Globus pallidus (tissue), 1 donor: ENCODE measurements around the gene REPS2.

ENCODE experiments used
- DNase-seq: peaks from one replicate; pipeline ENCODE4 v3.0.0-alpha.2; 2015; ENCODE audit warnings: low spot score

The REPS2 gene

GRCh38 chrX:17082831-17083230 lies 136.4 kb downstream of the REPS2 start:
- peak; percentile 23 for DNase-seq

- DNase-seq: no peak
These were observed 139.9 kb downstream of the REPS2 start for GRCh38 chrX:17086317-17086716.

GRCh38 chrX:17095161-17095560 lies 148.7 kb downstream of the REPS2 start:
- DNase-seq: no peak

- no peak for DNase-seq
These were observed 152.2 kb downstream of the REPS2 start for GRCh38 chrX:17098516-17099247.

- DNase-seq: no peak
These were observed 158.0 kb downstream of the REPS2 start for GRCh38 chrX:17104433-17104832.

- DNase-seq: no peak
These were observed 174.4 kb downstream of the REPS2 start for GRCh38 chrX:17120816-17121215.

- no peak for DNase-seq
These were observed 207.5 kb downstream of the REPS2 start for GRCh38 chrX:17154001-17154400.

GRCh38 chrX:17160975-17161374 lies 214.5 kb downstream of the REPS2 start:
- no peak for DNase-seq

- no peak for DNase-seq
These were observed 215.5 kb downstream of the REPS2 start for GRCh38 chrX:17161991-17162390.

- DNase-seq: no peak
These were observed 217.6 kb downstream of the REPS2 start for GRCh38 chrX:17164079-17164478.

GRCh38 chrX:17164941-17165340 lies 218.5 kb downstream of the REPS2 start:
- DNase-seq: no peak

GRCh38 chrX:17167915-17168314 lies 221.5 kb downstream of the REPS2 start:
- no peak for DNase-seq

- DNase-seq: no peak
These were observed 224.5 kb downstream of the REPS2 start for GRCh38 chrX:17170973-17171372.

- DNase-seq: peak; percentile 77
These were observed 228.2 kb downstream of the REPS2 start for GRCh38 chrX:17174671-17175070.

- DNase-seq: no peak
These were observed 235.9 kb downstream of the REPS2 start for GRCh38 chrX:17182317-17182716.

GRCh38 chrX:17183566-17183965 lies 237.1 kb downstream of the REPS2 start:
- no peak for DNase-seq

GRCh38 chrX:17185431-17185830 lies 239.0 kb downstream of the REPS2 start:
- DNase-seq: no peak

- no peak for DNase-seq
These were observed 240.8 kb downstream of the REPS2 start for GRCh38 chrX:17187136-17187756.

GRCh38 chrX:17192106-17192505 lies 245.6 kb downstream of the REPS2 start:
- no peak for DNase-seq
